ENCODE measurements around the gene SLIT3.

DNA sequence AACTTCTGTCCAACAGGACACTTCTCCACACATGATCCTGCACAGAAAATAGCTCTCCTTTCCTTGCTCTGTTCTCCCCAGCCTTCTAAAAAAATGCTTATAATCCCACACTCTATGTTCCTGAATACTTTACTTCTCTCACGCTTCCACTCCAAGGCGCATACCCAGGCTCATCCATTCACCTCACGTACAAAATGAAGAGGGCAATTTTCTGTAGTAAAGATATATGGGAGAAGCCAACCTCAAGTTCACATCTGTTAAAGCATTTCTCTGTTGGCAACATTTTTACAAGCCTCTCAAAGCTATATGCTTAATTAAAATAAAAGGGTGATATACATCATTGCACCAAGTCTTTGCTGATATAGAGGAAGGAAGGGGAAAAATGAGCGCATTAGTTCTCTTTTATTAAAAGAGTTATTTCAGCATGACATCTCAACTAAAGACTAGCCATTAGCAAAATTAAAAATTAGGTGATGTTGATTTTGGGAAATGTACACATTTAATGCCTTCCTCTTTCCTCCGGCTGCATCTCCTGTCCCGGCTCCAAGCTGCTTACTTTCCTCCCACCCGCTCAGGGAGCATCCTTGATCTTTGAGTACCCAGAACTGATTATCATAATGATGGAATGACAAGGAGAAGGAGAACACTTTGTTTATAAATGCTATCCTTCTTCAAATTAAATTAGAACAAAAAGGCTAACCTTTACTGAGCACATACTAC, 379.6 kb downstream of the SLIT3 start:
- TF ChIP-seq, protein P1, sequence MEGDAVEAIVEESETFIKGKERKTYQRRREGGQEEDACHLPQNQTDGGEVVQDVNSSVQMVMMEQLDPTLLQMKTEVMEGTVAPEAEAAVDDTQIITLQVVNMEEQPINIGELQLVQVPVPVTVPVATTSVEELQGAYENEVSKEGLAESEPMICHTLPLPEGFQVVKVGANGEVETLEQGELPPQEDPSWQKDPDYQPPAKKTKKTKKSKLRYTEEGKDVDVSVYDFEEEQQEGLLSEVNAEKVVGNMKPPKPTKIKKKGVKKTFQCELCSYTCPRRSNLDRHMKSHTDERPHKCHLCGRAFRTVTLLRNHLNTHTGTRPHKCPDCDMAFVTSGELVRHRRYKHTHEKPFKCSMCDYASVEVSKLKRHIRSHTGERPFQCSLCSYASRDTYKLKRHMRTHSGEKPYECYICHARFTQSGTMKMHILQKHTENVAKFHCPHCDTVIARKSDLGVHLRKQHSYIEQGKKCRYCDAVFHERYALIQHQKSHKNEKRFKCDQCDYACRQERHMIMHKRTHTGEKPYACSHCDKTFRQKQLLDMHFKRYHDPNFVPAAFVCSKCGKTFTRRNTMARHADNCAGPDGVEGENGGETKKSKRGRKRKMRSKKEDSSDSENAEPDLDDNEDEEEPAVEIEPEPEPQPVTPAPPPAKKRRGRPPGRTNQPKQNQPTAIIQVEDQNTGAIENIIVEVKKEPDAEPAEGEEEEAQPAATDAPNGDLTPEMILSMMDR (conservative IDR thresholded peaks at IDR 0.05; ENCODE audit: low read length) = no peak
- TF ChIP-seq EZH2phosphoT487 (IDR thresholded peaks at IDR 0.05; ENCODE audit: borderline replicate concordance) = no peak

All from Loucy (cell line).